ENCODE data around the gene CAPN7. TPM values are rescaled to one million over a fixed set of nuclear protein-coding genes. Genes with fewer than 3 reads are reported as not detected.

The CAPN7 gene
- total RNA-seq, 4 donors from 2014 or later: 44.0 to 80.5 (median 49.1) TPM

GRCh38 chr3:15220661-15221060 is 14.6 kb downstream of the CAPN7 start:
- no peak overlapping the region for H3K4me3 ChIP-seq (ENCODE audit: low read depth, poor library complexity, severe bottlenecking)
- intact Hi-C loops (cut with DNase I; ENCODE audit: low total_unique reads): no loop called here
- TF ChIP-seq CTCF (IDR thresholded peaks at IDR 0.05) (no peak), POLR2A (IDR thresholded peaks at IDR 0.05) (no peak)
- 83 to 93% methylated on average over 2 of the region's 2 CpGs for WGBS, 2 donors
- DNase-seq (ENCODE audit: low spot score in 2 of 2): no peak

DNA sequence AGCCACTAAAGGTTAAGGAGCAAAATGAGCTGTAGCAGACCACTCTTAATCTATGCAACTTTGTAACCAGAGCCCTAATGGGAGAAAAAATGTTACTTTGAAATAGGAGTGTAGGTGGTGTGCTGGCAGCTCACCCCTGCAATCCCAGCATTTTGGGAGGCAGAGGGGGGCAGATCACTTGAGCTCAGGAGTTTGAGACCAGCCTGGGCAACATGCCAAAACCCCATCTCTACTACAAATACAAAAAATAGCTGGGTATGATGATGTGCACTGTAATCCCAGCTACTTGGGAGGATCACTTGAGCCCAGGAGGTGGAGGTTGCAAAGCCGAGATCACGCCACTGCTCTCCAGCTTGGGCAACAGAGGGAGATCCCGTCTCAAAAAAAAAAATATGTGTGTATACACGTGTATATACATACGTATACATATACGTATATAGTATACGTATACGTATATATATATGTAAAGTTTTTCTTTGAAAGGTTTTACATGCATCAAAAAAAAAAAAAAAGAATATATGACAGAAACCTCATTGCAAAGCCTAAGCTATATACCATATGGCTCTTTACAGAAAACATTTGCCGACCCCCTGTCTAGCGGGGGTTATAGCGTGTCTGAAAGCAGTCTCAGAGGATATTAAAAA is 15.7 kb downstream of the CAPN7 start:
- no peak overlapping the region for H3K4me3 ChIP-seq (ENCODE audit: low read depth, poor library complexity, severe bottlenecking)
- no peak for DNase-seq (ENCODE audit: low spot score in 2 of 2)
- TF ChIP-seq POLR2A (IDR thresholded peaks at IDR 0.05): no peak
- TF ChIP-seq CTCF (IDR thresholded peaks at IDR 0.05): no peak
- intact Hi-C loops (cut with DNase I; ENCODE audit: low total_unique reads): no loop called here
- 92% methylated on average over 11 of the region's 11 CpGs for WGBS, 2 donors

DNA sequence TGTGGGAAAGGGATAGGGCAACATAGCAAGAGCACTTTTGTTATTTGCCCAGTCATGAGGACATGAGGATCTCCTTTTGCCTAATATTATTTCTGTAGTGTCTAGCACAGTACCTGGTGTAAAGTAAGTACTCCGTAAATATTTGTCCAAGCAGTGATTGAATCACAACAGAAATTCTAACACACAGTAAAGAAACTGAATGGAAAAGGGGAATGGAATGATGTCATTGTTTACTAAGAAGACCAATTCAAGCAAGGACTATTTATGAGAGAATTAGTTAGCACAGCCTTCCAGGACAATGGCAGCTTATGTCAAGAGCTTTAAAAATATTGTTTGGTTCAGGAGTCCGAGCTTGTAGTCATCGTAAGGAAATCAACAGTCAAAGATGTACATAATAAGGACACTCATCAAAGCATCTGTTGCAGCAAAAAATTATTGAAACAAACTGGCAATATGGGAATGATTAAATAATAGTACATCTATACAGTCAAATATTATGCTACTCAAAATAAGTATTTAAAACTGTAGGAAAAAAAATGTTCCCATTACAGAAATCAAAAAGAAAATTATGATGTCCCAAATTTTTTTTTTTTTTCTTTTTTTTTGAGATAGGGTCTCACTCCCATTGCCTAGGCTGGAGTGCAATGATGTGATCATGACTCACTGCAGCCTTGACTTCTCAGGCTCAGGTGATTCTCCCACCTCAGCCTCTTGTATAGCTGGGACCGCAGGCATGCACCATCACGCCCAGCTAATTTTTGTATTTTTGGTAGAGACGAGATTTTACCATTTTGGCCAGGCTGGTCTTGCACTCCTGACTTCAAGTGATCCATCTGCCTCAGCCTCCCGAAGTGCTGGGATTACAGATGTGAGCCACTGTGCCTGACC is 17.9 kb downstream of the CAPN7 start:
- H3K4me3 ChIP-seq (ENCODE audit: low read depth, poor library complexity, severe bottlenecking): no peak overlapping the region
- DNase-seq (ENCODE audit: low spot score in 2 of 2): no peak
- intact Hi-C loops (cut with DNase I; ENCODE audit: low total_unique reads): no loop called here
- 88 to 89% methylated on average over 7 of the region's 7 CpGs for WGBS, 2 donors
- TF ChIP-seq POLR2A (IDR thresholded peaks at IDR 0.05) (no peak), CTCF (IDR thresholded peaks at IDR 0.05) (no peak)

DNA sequence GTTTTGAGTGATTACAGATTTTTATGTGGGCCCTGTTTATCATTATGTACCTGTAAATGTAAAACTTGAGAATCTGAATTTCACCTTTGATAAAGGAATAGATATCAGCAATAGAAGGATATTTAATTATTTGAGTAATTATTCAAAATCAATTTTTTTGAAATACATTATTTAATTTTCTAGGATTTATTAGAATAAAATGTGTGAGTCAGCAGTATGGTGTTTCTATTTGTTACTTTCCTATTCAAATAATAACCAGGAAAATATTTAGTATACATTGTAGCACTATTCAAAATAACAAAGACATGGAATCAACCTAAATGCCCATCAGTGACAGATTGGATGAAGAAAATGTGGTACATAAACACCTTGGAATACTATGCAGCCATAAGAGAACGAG is 22.1 kb downstream of the CAPN7 start:
- no peak for DNase-seq (ENCODE audit: low spot score in 2 of 2)
- intact Hi-C loops (cut with DNase I; ENCODE audit: low total_unique reads): no loop called here
- TF ChIP-seq POLR2A (IDR thresholded peaks at IDR 0.05): no peak
- TF ChIP-seq CTCF (IDR thresholded peaks at IDR 0.05): no peak
- 90 to 95% methylated on average over 1 of the region's 1 CpG for WGBS, 2 donors
- H3K4me3 ChIP-seq (ENCODE audit: low read depth, poor library complexity, severe bottlenecking): no peak overlapping the region

DNA sequence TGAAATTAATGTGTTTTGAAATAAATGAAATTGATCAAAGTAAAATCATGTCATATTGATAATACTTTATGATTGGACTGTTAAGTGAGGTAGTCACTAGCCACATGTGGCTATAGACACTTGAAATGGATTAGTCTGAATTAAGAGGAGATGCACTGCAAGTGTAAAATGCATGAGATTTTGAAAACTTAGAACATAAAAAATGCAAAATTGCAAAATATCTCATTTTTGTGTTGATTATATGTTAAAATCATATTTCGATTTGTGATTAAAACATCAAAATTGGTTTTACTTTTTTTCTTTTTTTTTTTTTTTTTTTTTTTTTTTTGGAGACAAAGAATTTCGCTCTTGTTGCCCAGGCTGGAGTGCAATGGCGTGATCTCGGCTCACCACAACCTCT is 23.2 kb downstream of the CAPN7 start:
- WGBS, 2 donors: 95 to 96% methylated on average over 4 of the region's 4 CpGs
- no peak overlapping the region for H3K4me3 ChIP-seq (ENCODE audit: low read depth, poor library complexity, severe bottlenecking)
- intact Hi-C loops (cut with DNase I; ENCODE audit: low total_unique reads): no loop called here
- no peak for DNase-seq (ENCODE audit: low spot score in 2 of 2)
- TF ChIP-seq POLR2A (IDR thresholded peaks at IDR 0.05) (no peak), CTCF (IDR thresholded peaks at IDR 0.05) (no peak)

All from lower leg skin (tissue), 4 donors.